ENCODE results near the gene DLGAP1.

Gene DLGAP1

GRCh38 chr18:3577281-3577855, 877.7 kb downstream of the DLGAP1 start:
- DNase-seq: no peak

- DNase-seq: no peak
Observed at GRCh38 chr18:3572761-3573160, 882.3 kb downstream of the DLGAP1 start.

GRCh38 chr18:3566851-3567250, 888.3 kb downstream of the DLGAP1 start:
- DNase-seq: no peak

GRCh38 chr18:3560755-3561154, 894.4 kb downstream of the DLGAP1 start:
- DNase-seq: no peak

- no peak for DNase-seq
Observed at GRCh38 chr18:3554811-3555427, 900.2 kb downstream of the DLGAP1 start.

GRCh38 chr18:3554091-3554601, 901.0 kb downstream of the DLGAP1 start:
- peak; percentile 1 for DNase-seq

- no peak for DNase-seq
Observed at GRCh38 chr18:3552305-3552704, 902.8 kb downstream of the DLGAP1 start.

GRCh38 chr18:3547891-3548615, 907.1 kb downstream of the DLGAP1 start:
- DNase-seq: no peak

- no peak for DNase-seq
Observed at GRCh38 chr18:3546106-3546505, 909.0 kb downstream of the DLGAP1 start.

GRCh38 chr18:3544537-3544936, 910.6 kb downstream of the DLGAP1 start:
- DNase-seq: no peak

- no peak for DNase-seq
Observed at GRCh38 chr18:3541549-3542386, 913.3 kb downstream of the DLGAP1 start.

GRCh38 chr18:3540805-3541548, 914.1 kb downstream of the DLGAP1 start:
- no peak for DNase-seq

GRCh38 chr18:3538954-3539617, 916.0 kb downstream of the DLGAP1 start:
- no peak for DNase-seq

- DNase-seq: peak; percentile 7
Observed at GRCh38 chr18:3538456-3538855, 916.7 kb downstream of the DLGAP1 start.

GRCh38 chr18:3530807-3531206, 924.3 kb downstream of the DLGAP1 start:
- no peak for DNase-seq

- DNase-seq: no peak
Observed at GRCh38 chr18:3529601-3530000, 925.5 kb downstream of the DLGAP1 start.

GRCh38 chr18:3529077-3529476, 926.0 kb downstream of the DLGAP1 start:
- DNase-seq: no peak

GRCh38 chr18:3528231-3528630, 926.9 kb downstream of the DLGAP1 start:
- no peak for DNase-seq

GRCh38 chr18:3526421-3527354, 928.4 kb downstream of the DLGAP1 start:
- DNase-seq: peak; percentile 3

- DNase-seq: no peak
Observed at GRCh38 chr18:3525870-3526420, 929.2 kb downstream of the DLGAP1 start.

Data from EL (cell line).